Measurements from ENCODE around the gene VIL1. TPM values are rescaled to one million over a fixed set of nuclear protein-coding genes. Genes with fewer than 3 reads are reported as not detected.

The VIL1 gene
- total RNA-seq, 1 experiment from 2014 or later: 0.49 TPM

DNA sequence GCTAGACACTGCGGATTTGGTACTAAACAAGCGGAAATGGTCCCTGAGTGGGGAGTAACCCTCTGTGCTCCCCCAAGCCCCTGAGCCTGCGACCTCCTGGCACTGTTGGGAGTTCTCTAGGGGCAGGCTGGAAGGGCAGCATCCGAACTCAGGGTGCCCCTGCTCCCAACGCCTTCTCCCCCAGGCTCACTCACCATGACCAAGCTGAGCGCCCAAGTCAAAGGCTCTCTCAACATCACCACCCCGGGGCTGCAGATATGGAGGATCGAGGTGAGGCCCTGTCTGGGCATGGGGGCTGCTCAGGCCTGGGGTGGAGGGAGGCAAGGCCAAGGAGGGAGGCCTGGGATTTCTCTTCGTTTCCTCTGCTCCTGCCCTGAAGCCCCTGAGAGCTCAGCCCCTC lies 4.7 kb downstream of the VIL1 start:
- ChIA-PET RAD21 (ENCODE audit: low non-redundant PET in 1 of 2, low total read pairs in 2 of 2, uncharacterized antibody in 2 of 2, unreplicated experiment in 2 of 2) (no interaction called here), CTCF (no interaction called here), POLR2A (no interaction called here)
- Histone ChIP-seq H2AFZ (ENCODE audit: low read depth, low read length, poor library complexity, severe bottlenecking) (no peak overlapping the region), H3K79me2 (ENCODE audit: insufficient read depth, low read length) (no peaks in the 10 kb centered on the region), H3K9ac (ENCODE audit: low read length) (no peak overlapping the region), H4K20me1 (ENCODE audit: insufficient read depth) (no peaks in the 10 kb centered on the region), H3K9me3 (ENCODE audit: control insufficient read depth in 1 of 2, insufficient read depth in 1 of 2, low read depth in 1 of 2, low read length in 2 of 2) (no peaks in the 10 kb centered on the region), H3K4me2 (ENCODE audit: low read length) (no peak overlapping the region), H3K27ac (ENCODE audit: low read depth, low read length) (no peak overlapping the region), H3K9me2 (ENCODE audit: insufficient read depth) (no peaks in the 10 kb centered on the region), H3K27me3 (ENCODE audit: insufficient read depth, low read length) (no peaks in the 10 kb centered on the region), H3K4me3 (replicated peaks in 1 of 2; ENCODE audit: low read depth in 1 of 2, low read length in 2 of 2) (no peak overlapping the region), H3K36me3 (ENCODE audit: control insufficient read depth in 1 of 2, insufficient read depth in 2 of 2, low read length in 2 of 2) (no peaks in the 10 kb centered on the region), H3K4me1 (ENCODE audit: control insufficient read depth in 1 of 2, insufficient read depth in 2 of 2, low read length in 2 of 2) (peaks cover 0 to 3% of the 10 kb centered on the region in 2 experiments; a peak in 1 of 4 replicates)
- DNase-seq (ENCODE audit: low read depth, low spot score) (no peak), ATAC-seq (no peak)
- intact Hi-C loops (cut with micrococcal nuclease): no loop called here
- BruUV-seq (replicated peaks): no TSS peak
- TF ChIP-seq POLR2AphosphoS5 (IDR thresholded peaks at IDR 0.05; ENCODE audit: low read depth, low read length) (no peak), EGR1 (IDR thresholded peaks at IDR 0.05; ENCODE audit: low read depth) (no peak), CEBPB (IDR thresholded peaks at IDR 0.05; ENCODE audit: low read depth) (no peak), JUND (IDR thresholded peaks at IDR 0.05) (no peak), EZH2 (IDR thresholded peaks at IDR 0.05) (no peak), SP1 (IDR thresholded peaks at IDR 0.05; ENCODE audit: low read depth) (no peak), FOSL1 (IDR thresholded peaks at IDR 0.05; ENCODE audit: low read depth) (no peak)
- TF ChIP-seq, protein P1, sequence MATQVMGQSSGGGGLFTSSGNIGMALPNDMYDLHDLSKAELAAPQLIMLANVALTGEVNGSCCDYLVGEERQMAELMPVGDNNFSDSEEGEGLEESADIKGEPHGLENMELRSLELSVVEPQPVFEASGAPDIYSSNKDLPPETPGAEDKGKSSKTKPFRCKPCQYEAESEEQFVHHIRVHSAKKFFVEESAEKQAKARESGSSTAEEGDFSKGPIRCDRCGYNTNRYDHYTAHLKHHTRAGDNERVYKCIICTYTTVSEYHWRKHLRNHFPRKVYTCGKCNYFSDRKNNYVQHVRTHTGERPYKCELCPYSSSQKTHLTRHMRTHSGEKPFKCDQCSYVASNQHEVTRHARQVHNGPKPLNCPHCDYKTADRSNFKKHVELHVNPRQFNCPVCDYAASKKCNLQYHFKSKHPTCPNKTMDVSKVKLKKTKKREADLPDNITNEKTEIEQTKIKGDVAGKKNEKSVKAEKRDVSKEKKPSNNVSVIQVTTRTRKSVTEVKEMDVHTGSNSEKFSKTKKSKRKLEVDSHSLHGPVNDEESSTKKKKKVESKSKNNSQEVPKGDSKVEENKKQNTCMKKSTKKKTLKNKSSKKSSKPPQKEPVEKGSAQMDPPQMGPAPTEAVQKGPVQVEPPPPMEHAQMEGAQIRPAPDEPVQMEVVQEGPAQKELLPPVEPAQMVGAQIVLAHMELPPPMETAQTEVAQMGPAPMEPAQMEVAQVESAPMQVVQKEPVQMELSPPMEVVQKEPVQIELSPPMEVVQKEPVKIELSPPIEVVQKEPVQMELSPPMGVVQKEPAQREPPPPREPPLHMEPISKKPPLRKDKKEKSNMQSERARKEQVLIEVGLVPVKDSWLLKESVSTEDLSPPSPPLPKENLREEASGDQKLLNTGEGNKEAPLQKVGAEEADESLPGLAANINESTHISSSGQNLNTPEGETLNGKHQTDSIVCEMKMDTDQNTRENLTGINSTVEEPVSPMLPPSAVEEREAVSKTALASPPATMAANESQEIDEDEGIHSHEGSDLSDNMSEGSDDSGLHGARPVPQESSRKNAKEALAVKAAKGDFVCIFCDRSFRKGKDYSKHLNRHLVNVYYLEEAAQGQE (IDR thresholded peaks at IDR 0.05; ENCODE audit: low read depth): no peak
- TF ChIP-seq, protein P2, sequence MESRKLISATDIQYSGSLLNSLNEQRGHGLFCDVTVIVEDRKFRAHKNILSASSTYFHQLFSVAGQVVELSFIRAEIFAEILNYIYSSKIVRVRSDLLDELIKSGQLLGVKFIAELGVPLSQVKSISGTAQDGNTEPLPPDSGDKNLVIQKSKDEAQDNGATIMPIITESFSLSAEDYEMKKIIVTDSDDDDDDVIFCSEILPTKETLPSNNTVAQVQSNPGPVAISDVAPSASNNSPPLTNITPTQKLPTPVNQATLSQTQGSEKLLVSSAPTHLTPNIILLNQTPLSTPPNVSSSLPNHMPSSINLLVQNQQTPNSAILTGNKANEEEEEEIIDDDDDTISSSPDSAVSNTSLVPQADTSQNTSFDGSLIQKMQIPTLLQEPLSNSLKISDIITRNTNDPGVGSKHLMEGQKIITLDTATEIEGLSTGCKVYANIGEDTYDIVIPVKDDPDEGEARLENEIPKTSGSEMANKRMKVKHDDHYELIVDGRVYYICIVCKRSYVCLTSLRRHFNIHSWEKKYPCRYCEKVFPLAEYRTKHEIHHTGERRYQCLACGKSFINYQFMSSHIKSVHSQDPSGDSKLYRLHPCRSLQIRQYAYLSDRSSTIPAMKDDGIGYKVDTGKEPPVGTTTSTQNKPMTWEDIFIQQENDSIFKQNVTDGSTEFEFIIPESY (IDR thresholded peaks at IDR 0.05; ENCODE audit: extremely low read depth, insufficient replicate concordance, low read length): no peak
- TF ChIP-seq, protein P3, sequence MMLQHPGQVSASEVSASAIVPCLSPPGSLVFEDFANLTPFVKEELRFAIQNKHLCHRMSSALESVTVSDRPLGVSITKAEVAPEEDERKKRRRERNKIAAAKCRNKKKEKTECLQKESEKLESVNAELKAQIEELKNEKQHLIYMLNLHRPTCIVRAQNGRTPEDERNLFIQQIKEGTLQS (IDR thresholded peaks at IDR 0.05): no peak
